Ishikawa (cell line): ENCODE measurements around the gene MYO7A.

Source experiments
- CEBPB ChIP-seq: IDR thresholded peaks from 2 replicates; pipeline ENCODE4 v1.6.1; 2012
- CREB1 ChIP-seq: IDR thresholded peaks from 2 replicates; pipeline ENCODE4 v1.6.1; 2012; ENCODE audit warnings: low read depth
- EGR1 ChIP-seq: IDR thresholded peaks from 2 replicates; pipeline ENCODE4 v1.6.1; 2012
- EP300 ChIP-seq: IDR thresholded peaks from 2 replicates; pipeline ENCODE4 v1.6.1; 2012; ENCODE audit warnings: borderline replicate concordance
- FOXM1 ChIP-seq: IDR thresholded peaks from 2 replicates; pipeline ENCODE4 v1.6.1; 2012; ENCODE audit warnings: low read depth, borderline replicate concordance
- MAX ChIP-seq: IDR thresholded peaks from 2 replicates; pipeline ENCODE4 v1.6.1; 2012
- NFIC ChIP-seq: IDR thresholded peaks from 2 replicates; pipeline ENCODE4 v1.6.1; 2012
- RAD21 ChIP-seq: IDR thresholded peaks from 2 replicates; pipeline ENCODE4 v1.6.1; 2012; ENCODE audit warnings: low read depth
- REST ChIP-seq: IDR thresholded peaks from 2 replicates; pipeline ENCODE4 v1.6.1; 2012; ENCODE audit warnings: low read depth, mild to moderate bottlenecking
- TAF1 ChIP-seq: IDR thresholded peaks from 2 replicates; pipeline ENCODE4 v1.6.1; 2012; ENCODE audit warnings: low read depth, mild to moderate bottlenecking
- TCF12 ChIP-seq: IDR thresholded peaks from 2 replicates; pipeline ENCODE4 v1.6.1; 2012; ENCODE audit warnings: low read depth
- TEAD4 ChIP-seq: IDR thresholded peaks from 2 replicates; pipeline ENCODE4 v1.6.1; 2012
- USF1 ChIP-seq: IDR thresholded peaks from 2 replicates; pipeline ENCODE4 v1.6.1; 2012
- YY1 ChIP-seq: IDR thresholded peaks from 2 replicates; pipeline ENCODE4 v1.6.1; 2012; ENCODE audit warnings: low read depth
- ZBTB7A ChIP-seq: IDR thresholded peaks from 2 replicates; pipeline ENCODE4 v1.6.1; 2012; ENCODE audit warnings: low read depth

MYO7A gene

GRCh38 chr11:77111946-77112345 is 16.1 kb upstream of the MYO7A start:
- no peak for TF ChIP-seq NFIC
- no peak for TF ChIP-seq MAX
- TF ChIP-seq REST, result no peak
- no peak for TF ChIP-seq EGR1
- no peak for TF ChIP-seq TEAD4
- no peak for TF ChIP-seq ZBTB7A
- TF ChIP-seq TAF1, result no peak
- no peak for TF ChIP-seq CEBPB
- no peak for TF ChIP-seq RAD21
- TF ChIP-seq TCF12, result no peak
- TF ChIP-seq FOXM1, result no peak
- TF ChIP-seq YY1, result no peak
- TF ChIP-seq EP300, result no peak
- no peak for TF ChIP-seq CREB1
- no peak for TF ChIP-seq USF1

GRCh38 chr11:77112641-77113381 is 15.2 kb upstream of the MYO7A start:
- TF ChIP-seq EP300 (no peak), USF1 (no peak), REST (no peak), TCF12 (no peak), NFIC (no peak), EGR1 (no peak), ZBTB7A (no peak), CREB1 (no peak)

GRCh38 chr11:77113382-77114088 is 14.5 kb upstream of the MYO7A start:
- TF ChIP-seq RAD21 (peak; percentile 53), REST (no peak)

- TF ChIP-seq RAD21, result no peak
- TF ChIP-seq CREB1, result no peak
- no peak for TF ChIP-seq MAX
- no peak for TF ChIP-seq ZBTB7A
- TF ChIP-seq TCF12, result no peak
- no peak for TF ChIP-seq EGR1
- TF ChIP-seq FOXM1, result no peak
These were observed 14.0 kb upstream of the MYO7A start for GRCh38 chr11:77114089-77114463.
